LNCAP (cell line): ENCODE data around the gene REPIN1.

ENCODE experiments used
- CTCF ChIP-seq: fragments of 450-650 bp; IDR thresholded peaks from 2 replicates; pipeline ENCODE4 v1.5.1; 2017; ENCODE audit warnings: mild to moderate bottlenecking

The REPIN1 gene

GRCh38 chr7:150357771-150358427, 10.7 kb upstream of the REPIN1 start:
- no peak for TF ChIP-seq CTCF

- no peak for TF ChIP-seq CTCF
Measured at GRCh38 chr7:150358433-150358832, 10.2 kb upstream of the REPIN1 start.

- no peak for TF ChIP-seq CTCF
Measured at GRCh38 chr7:150358988-150359621, 9.5 kb upstream of the REPIN1 start.

- TF ChIP-seq CTCF, result no peak
Measured at GRCh38 chr7:150359622-150360362, 8.8 kb upstream of the REPIN1 start.

GRCh38 chr7:150360363-150361058, 8.1 kb upstream of the REPIN1 start:
- TF ChIP-seq CTCF, result no peak

- no peak for TF ChIP-seq CTCF
Measured at GRCh38 chr7:150361402-150361801, 7.2 kb upstream of the REPIN1 start.

GRCh38 chr7:150361807-150362621, 6.6 kb upstream of the REPIN1 start:
- no peak for TF ChIP-seq CTCF
